Panc1 (cell line): ENCODE data around the gene PRLH. TPM values are rescaled to one million over a fixed set of nuclear protein-coding genes. Genes with fewer than 3 reads are reported as not detected.

Experiments used
- ATAC-seq: fragments of 200-7000 bp; cut with Tn5 transposase; 2 replicates; pipeline ENCODE4 v1.9.1; 2020; ENCODE audit warnings: mild to moderate bottlenecking, moderate library complexity
- BruUV-seq: library from RNA; stranded (reverse); fragments of 400-500 nt; replicated peaks from 2 replicates; lab custom pipeline; 2021; lab: Mats Ljungman, UMichigan
- CTCF ChIA-PET: fragments of 300-600 bp; sonication (Branson Sonifier 250); formaldehyde crosslinking; loops from one replicate; lab custom pipeline; 2022; ENCODE audit warnings: antibody characterized with exemption; lab: Charles Lee
- POLR2A ChIA-PET: fragments of 300-600 bp; sonication (Branson Sonifier 250); formaldehyde crosslinking; loops from one replicate; lab custom pipeline; 2022; ENCODE audit warnings: antibody characterized with exemption; lab: Charles Lee
- DNase-seq: peaks from one replicate; pipeline ENCODE4 v3.0.0-alpha.2; 2010; ENCODE audit warnings: low read depth, low spot score
- H3K27ac ChIP-seq: 2 replicates; pipeline ENCODE4 v1.5.1; 2011; ENCODE audit warnings: mild to moderate bottlenecking, low read length, inconsistent platforms
- H3K27me3 ChIP-seq: fragments of 200-500 bp; sonication (Bioruptor generic); 2 replicates; pipeline ENCODE4 v1.6.0; 2014; ENCODE audit warnings: low read length, inconsistent platforms; ENCODE audit not compliant: control insufficient read depth, insufficient read depth
- H3K36me3 ChIP-seq: fragments of 200-500 bp; sonication (Bioruptor generic); 2 replicates; pipeline ENCODE4 v1.5.1; 2014; ENCODE audit warnings: inconsistent platforms, mild to moderate bottlenecking, low read length, moderate library complexity; ENCODE audit not compliant: control insufficient read depth, insufficient read depth
- H3K4me1 ChIP-seq: 2 replicates; pipeline ENCODE4 v1.5.1; 2011; ENCODE audit warnings: inconsistent platforms, mild to moderate bottlenecking, low read length, moderate library complexity; ENCODE audit not compliant: control insufficient read depth, insufficient read depth
- H3K4me3 ChIP-seq, 2 experiments: 2 replicates each; pipeline ENCODE4 v1.5.1; 2011 to 2012; ENCODE audit warnings: low read depth in 2 of 2, low read length in 2 of 2, mild to moderate bottlenecking in 2 of 2, inconsistent platforms in 1 of 2, moderate library complexity in 1 of 2
- H3K9me3 ChIP-seq: fragments of 200-500 bp; sonication (Bioruptor generic); 2 replicates; pipeline ENCODE4 v1.5.1; 2014; ENCODE audit warnings: low read depth, mild to moderate bottlenecking, inconsistent platforms, low read length, moderate library complexity; ENCODE audit not compliant: control insufficient read depth, insufficient read depth
- CTCF ChIP-seq: fragments of 450-650 bp; IDR thresholded peaks from 2 replicates; pipeline ENCODE4 v1.5.1; 2017; ENCODE audit warnings: mild to moderate bottlenecking
- POLR2AphosphoS5 ChIP-seq: IDR thresholded peaks from 2 replicates; pipeline ENCODE4 v1.6.1; 2012; ENCODE audit warnings: mild to moderate bottlenecking, low read depth, low read length, moderate library complexity
- REST ChIP-seq, 2 experiments: IDR thresholded peaks; 2 replicates each; pipeline ENCODE4 v1.6.1; 2011 to 2012; ENCODE audit warnings: low read depth in 2 of 2, control low read depth in 1 of 2, low read length in 1 of 2, mild to moderate bottlenecking in 1 of 2, moderate library complexity in 1 of 2; ENCODE audit not compliant: insufficient read depth in 1 of 2
- SIN3A ChIP-seq: IDR thresholded peaks from 2 replicates; pipeline ENCODE4 v1.6.1; 2012; ENCODE audit warnings: low read depth, mild to moderate bottlenecking, low read length, moderate library complexity, borderline replicate concordance; ENCODE audit not compliant: insufficient read depth
- TCF7L2 ChIP-seq: IDR thresholded peaks from 2 replicates; pipeline ENCODE4 v1.6.1; 2011; ENCODE audit warnings: mild to moderate bottlenecking, low read depth, low read length, inconsistent platforms
- in situ Hi-C: cut with HindIII; loops from 2 replicates; pipeline ENCODE4 v1.10.0; 2016; ENCODE audit warnings: low sequenced_read_pairs, low pct_unique_long_range_greater_than_20kb
- intact Hi-C: fragments of 100-400 bp; cut with micrococcal nuclease; formaldehyde crosslinking; loops from one replicate; pipeline ENCODE4 v1.10.0; 2022; ENCODE audit not compliant: unreplicated experiment
- total RNA-seq: library from RNA; stranded (reverse); gene quantifications from one replicate; pipeline ENCODE4 v1.2.1, GENCODE V29; 2021; ENCODE audit not compliant: unreplicated experiment

Gene PRLH
- total RNA-seq, 1 experiment from 2014 or later: not detected

GRCh38 chr2:237551071-237551574 lies 15.3 kb upstream of the PRLH start:
- DNase-seq: no peak
- Histone ChIP-seq H3K4me3 (no peak overlapping the region), H3K4me1 (no peaks in the 10 kb centered on the region), H3K27ac (no peak overlapping the region), H3K9me3 (no peaks in the 10 kb centered on the region), H3K36me3 (no peaks in the 10 kb centered on the region), H3K27me3 (no peaks in the 10 kb centered on the region)
- ATAC-seq: no peak
- no TSS peak for BruUV-seq
- TF ChIP-seq SIN3A (no peak), TCF7L2 (no peak), POLR2AphosphoS5 (no peak)
- ChIA-PET CTCF (no interaction called here), POLR2A (no interaction called here)
- intact Hi-C loops: no loop called here
- in situ Hi-C loops: no loop called here

DNA sequence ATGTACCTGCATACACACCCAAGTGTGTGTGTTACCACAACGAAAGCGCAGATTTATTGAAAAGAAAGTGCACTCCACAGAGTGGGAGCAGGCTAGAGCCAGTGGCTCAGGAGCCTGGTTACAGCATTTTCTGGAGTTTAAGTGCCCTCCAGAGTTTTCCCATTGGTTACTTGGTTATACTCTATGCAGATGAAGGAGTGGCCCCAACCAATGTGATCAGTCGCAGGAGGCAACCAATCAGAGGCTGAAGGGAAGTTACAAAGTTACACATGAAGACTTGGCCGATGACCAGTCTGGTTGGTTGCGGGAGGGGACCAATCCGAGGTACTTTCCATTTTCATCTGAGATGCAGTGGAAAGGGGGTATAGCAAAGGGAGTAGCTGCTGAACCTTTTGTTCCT lies 13.5 kb upstream of the PRLH start:
- no peaks in the 10 kb centered on the region for H3K36me3 ChIP-seq
- no TSS peak for BruUV-seq

More for the DNA sequence above, 13.5 kb upstream of the PRLH start:
- Histone ChIP-seq H3K9me3 (no peaks in the 10 kb centered on the region), H3K4me1 (no peaks in the 10 kb centered on the region), H3K4me3 (no peak overlapping the region), H3K27me3 (no peaks in the 10 kb centered on the region), H3K27ac (no peak overlapping the region)
- in situ Hi-C loops (no loop called here), intact Hi-C loops (no loop called here)
- ChIA-PET POLR2A (no interaction called here), CTCF (no interaction called here)
- DNase-seq (no peak), ATAC-seq (no peak)
- no peak for TF ChIP-seq CTCF
- no peak for TF ChIP-seq SIN3A
- TF ChIP-seq TCF7L2: no peak
- no peak for TF ChIP-seq POLR2AphosphoS5
- TF ChIP-seq REST (IDR thresholded peaks at IDR 0.05; ENCODE audit: insufficient read depth in 1 of 2, low read depth in 2 of 2, low read length in 1 of 2): no peak
